Liver (tissue), 9 donors: ENCODE measurements around the gene CLPX. TPM values are rescaled to one million over a fixed set of nuclear protein-coding genes. Genes with fewer than 3 reads are reported as not detected.

ENCODE experiments used
- DNase-seq: peaks from one replicate; pipeline ENCODE4 v3.0.0-alpha.2; 2017; ENCODE audit warnings: low spot score
- H3K27ac ChIP-seq, 2 donors: one replicate each; pipeline ENCODE4 v1.7.0; 2013; ENCODE audit warnings: inconsistent platforms in 2 of 2, low read length in 2 of 2, control low read depth in 1 of 2, low read depth in 1 of 2, mild to moderate bottlenecking in 1 of 2
- H3K27me3 ChIP-seq, 4 donors: one replicate each; pipeline versions ENCODE4 v1.6.1 to v1.7.0; 2013; ENCODE audit warnings: low read length in 3 of 4, inconsistent platforms in 1 of 4, mild to moderate bottlenecking in 1 of 4, moderate library complexity in 1 of 4; ENCODE audit not compliant: control insufficient read depth in 4 of 4, insufficient read depth in 4 of 4
- H3K36me3 ChIP-seq, 4 donors: one replicate each; pipeline versions ENCODE4 v1.6.1 to v1.7.0; 2013; ENCODE audit warnings: low read length in 3 of 4, mild to moderate bottlenecking in 3 of 4, low read depth in 1 of 4, moderate library complexity in 1 of 4; ENCODE audit not compliant: control insufficient read depth in 4 of 4, insufficient read depth in 3 of 4
- H3K4me1 ChIP-seq, 4 donors: one replicate each; pipeline versions ENCODE4 v1.6.1 to v1.7.0; 2013; ENCODE audit warnings: low read length in 3 of 4, mild to moderate bottlenecking in 3 of 4, moderate library complexity in 1 of 4; ENCODE audit not compliant: control insufficient read depth in 4 of 4, insufficient read depth in 4 of 4
- H3K4me3 ChIP-seq, 3 donors: one replicate each; pipeline versions ENCODE4 v1.6.1 to v1.7.0; 2013; ENCODE audit warnings: low read length in 3 of 3, control low read depth in 1 of 3, low read depth in 1 of 3, mild to moderate bottlenecking in 1 of 3
- H3K9ac ChIP-seq, 2 donors: one replicate each; pipeline ENCODE4 v1.7.0; 2013; ENCODE audit warnings: low read length in 2 of 2, mild to moderate bottlenecking in 2 of 2, moderate library complexity in 2 of 2, control low read depth in 1 of 2, low read depth in 1 of 2
- H3K9me3 ChIP-seq, 4 donors: one replicate each; pipeline versions ENCODE4 v1.6.1 to v1.7.0; 2013; ENCODE audit warnings: low read length in 3 of 4; ENCODE audit not compliant: control insufficient read depth in 4 of 4
- ATF3 ChIP-seq: IDR thresholded peaks from 2 replicates; pipeline ENCODE4 v1.6.1; 2016; ENCODE audit warnings: antibody characterized with exemption
- CTCF ChIP-seq: fragments of 150-350 bp; IDR thresholded peaks from 2 replicates; pipeline ENCODE4 v1.5.1; 2017; ENCODE audit warnings: improper control_type of control experiment, low read depth, low read length; ENCODE audit not compliant: missing input control
- EGR1 ChIP-seq, 2 donors: IDR thresholded peaks; 2 replicates each; pipeline ENCODE4 v1.6.1; 2016 to 2018; ENCODE audit warnings: antibody characterized with exemption in 2 of 2, low read depth in 2 of 2
- FOXA1 ChIP-seq: IDR thresholded peaks from 2 replicates; pipeline ENCODE4 v1.6.1; 2016; ENCODE audit warnings: antibody characterized with exemption
- FOXA2 ChIP-seq: IDR thresholded peaks from 2 replicates; pipeline ENCODE4 v1.6.1; 2016; ENCODE audit warnings: antibody characterized with exemption
- GABPA ChIP-seq, 2 donors: IDR thresholded peaks in 1 of 2; conservative IDR thresholded peaks in 1 of 2; 2 replicates each; pipeline ENCODE4 v1.6.1; 2016; ENCODE audit warnings: antibody characterized with exemption in 2 of 2, mild to moderate bottlenecking in 1 of 2, moderate library complexity in 1 of 2
- HNF4A ChIP-seq, 2 donors: conservative IDR thresholded peaks; 2 replicates each; pipeline ENCODE4 v1.6.1; 2016; ENCODE audit warnings: antibody characterized with exemption in 2 of 2, mild to moderate bottlenecking in 2 of 2
- HNF4G ChIP-seq: IDR thresholded peaks from 2 replicates; pipeline ENCODE4 v1.6.1; 2016; ENCODE audit warnings: antibody characterized with exemption
- JUND ChIP-seq, 2 donors: IDR thresholded peaks; 2 replicates each; pipeline ENCODE4 v1.6.1; 2016; ENCODE audit warnings: antibody characterized with exemption in 2 of 2
- NR2F2 ChIP-seq: IDR thresholded peaks from 2 replicates; pipeline ENCODE4 v1.6.1; 2016; ENCODE audit warnings: antibody characterized with exemption
- RAD21 ChIP-seq, 2 donors: IDR thresholded peaks; 2 replicates each; pipeline ENCODE4 v1.6.1; 2016; ENCODE audit warnings: antibody characterized with exemption in 2 of 2, mild to moderate bottlenecking in 2 of 2
- RXRA ChIP-seq, 2 donors: IDR thresholded peaks; 2 replicates each; pipeline ENCODE4 v1.6.1; 2017 to 2018; ENCODE audit warnings: antibody characterized with exemption in 2 of 2, mild to moderate bottlenecking in 1 of 2
- SP1 ChIP-seq: IDR thresholded peaks from 2 replicates; pipeline ENCODE4 v1.6.1; 2018; ENCODE audit warnings: antibody characterized with exemption, mild to moderate bottlenecking
- TAF1 ChIP-seq: conservative IDR thresholded peaks from 2 replicates; pipeline ENCODE4 v1.6.1; 2016; ENCODE audit warnings: antibody characterized with exemption, mild to moderate bottlenecking
- YY1 ChIP-seq: IDR thresholded peaks from 2 replicates; pipeline ENCODE4 v1.6.1; 2016; ENCODE audit warnings: antibody characterized with exemption, mild to moderate bottlenecking
- WGBS: extraction: QIAGEN DNeasy Blood & Tissue Kit; methylation state at CpG from one replicate; pipeline ENCODE4 v1.1.7; 2013; 5-methylcytosine and 5-hydroxymethylcytosine counted together
- polyA plus RNA-seq, 2 donors: library from polyadenylated mRNA; stranded (reverse) in 1 of 2; unstranded in 1 of 2; fragments of 200-250 nt in 1 of 2; fragments of >200 nt in 1 of 2; fragmentation: Nextera tagmentation in 1 of 2; extraction: Ambion mirVana in 1 of 2; gene quantifications; one replicate each; pipeline versions ENCODE4 v1.2.1 to v1.2.3, GENCODE V29; 2013 to 2015
- total RNA-seq, 2 donors: library from RNA; depleted of rRNA; stranded (reverse); fragments of >200 nt; gene quantifications; one replicate each; pipeline ENCODE4 v1.2.3, GENCODE V29; 2014
- TF ChIP-seq, protein P1 (sequence below): IDR thresholded peaks from 2 replicates; pipeline ENCODE4 v1.6.1; 2016; ENCODE audit warnings: antibody characterized with exemption
- TF ChIP-seq, protein P2 (sequence below): IDR thresholded peaks from 2 replicates; pipeline ENCODE4 v1.6.1; 2016; ENCODE audit warnings: antibody characterized with exemption
- donor health status: healthy.
- donor health status: healthy.
- donor health status: healthy.
- donor health status: healthy.
- donor health status: healthy.

CLPX gene
- total and polyA plus RNA-seq, 4 donors, result 24.8 to 79.4 (median 41.0) TPM

DNA sequence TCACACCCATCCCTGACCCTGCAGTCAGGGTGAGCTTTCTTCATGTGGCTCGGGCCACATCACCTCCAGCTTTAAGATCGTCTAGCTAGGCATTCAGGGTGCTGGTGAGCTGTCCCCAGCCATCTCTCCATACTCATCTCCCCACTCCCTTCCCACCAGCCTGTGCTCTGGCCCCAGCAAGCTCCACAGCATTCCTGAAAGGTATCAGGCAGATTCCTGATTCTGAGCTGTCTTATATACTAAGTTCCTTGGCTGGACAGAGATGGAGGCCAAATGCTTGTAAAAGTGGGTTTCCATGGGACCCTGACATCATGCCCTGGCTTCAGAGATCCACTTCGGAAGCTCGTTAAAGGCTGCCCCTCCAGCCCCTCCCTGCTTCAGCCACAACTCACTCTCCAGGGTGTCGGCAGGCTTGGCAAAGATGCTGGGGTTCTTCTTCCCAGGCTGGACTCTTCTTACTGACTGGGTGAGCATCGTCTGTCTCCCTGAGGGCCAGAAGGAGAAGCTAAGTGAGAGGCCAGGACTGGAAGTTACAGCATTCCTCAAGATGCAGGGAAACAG lies 22.2 kb upstream of the CLPX start:
- Histone ChIP-seq H3K9ac (no peak overlapping the region), H3K9me3 (no peaks in the 10 kb centered on the region), H3K27ac (no peak overlapping the region), H3K4me1 (no peaks in the 10 kb centered on the region), H3K36me3 (no peaks in the 10 kb centered on the region), H3K4me3 (no peak overlapping the region), H3K27me3 (no peaks in the 10 kb centered on the region)
- WGBS, result 84% methylated on average over 6 of the region's 6 CpGs
- no peak for TF ChIP-seq RXRA (IDR thresholded peaks at IDR 0.05)
- no peak for DNase-seq

DNA sequence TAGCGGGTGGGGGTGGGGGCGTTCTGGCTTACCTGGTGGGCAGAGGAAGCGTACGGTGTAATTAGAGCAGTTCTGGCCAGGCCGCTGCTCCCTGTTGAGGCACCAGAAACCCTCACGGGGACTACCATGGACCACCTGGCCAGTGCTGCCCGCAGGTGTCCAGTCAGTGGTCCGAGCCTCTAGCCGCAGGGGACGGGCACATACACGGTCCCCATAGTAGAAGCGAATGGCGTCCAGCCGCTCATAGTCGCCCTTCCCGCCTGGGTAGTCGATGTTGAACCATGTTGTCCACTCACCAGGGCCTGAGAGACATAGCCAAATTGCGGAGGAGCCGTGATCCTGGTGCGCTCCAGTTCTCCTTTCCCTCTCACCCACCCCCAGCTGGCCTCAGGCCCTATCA lies 21.6 kb upstream of the CLPX start:
- Histone ChIP-seq H3K4me1 (no peaks in the 10 kb centered on the region), H3K27ac (no peak overlapping the region), H3K9me3 (no peaks in the 10 kb centered on the region), H3K9ac (no peak overlapping the region), H3K4me3 (no peak overlapping the region), H3K36me3 (no peaks in the 10 kb centered on the region), H3K27me3 (no peaks in the 10 kb centered on the region)
- WGBS, result 95% methylated on average over 20 of the region's 20 CpGs
- no peak for DNase-seq
- TF ChIP-seq FOXA2, result no peak
- TF ChIP-seq YY1, result no peak
- TF ChIP-seq CTCF, result no peak
- no peak for TF ChIP-seq JUND (IDR thresholded peaks at IDR 0.05)
- TF ChIP-seq, protein P1, sequence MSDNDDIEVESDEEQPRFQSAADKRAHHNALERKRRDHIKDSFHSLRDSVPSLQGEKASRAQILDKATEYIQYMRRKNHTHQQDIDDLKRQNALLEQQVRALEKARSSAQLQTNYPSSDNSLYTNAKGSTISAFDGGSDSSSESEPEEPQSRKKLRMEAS, result no peak
- no peak for TF ChIP-seq FOXA1
- TF ChIP-seq EGR1 (IDR thresholded peaks at IDR 0.05; ENCODE audit: low read depth in 2 of 2), result no peak
- TF ChIP-seq TAF1, result no peak
- TF ChIP-seq, protein P2, sequence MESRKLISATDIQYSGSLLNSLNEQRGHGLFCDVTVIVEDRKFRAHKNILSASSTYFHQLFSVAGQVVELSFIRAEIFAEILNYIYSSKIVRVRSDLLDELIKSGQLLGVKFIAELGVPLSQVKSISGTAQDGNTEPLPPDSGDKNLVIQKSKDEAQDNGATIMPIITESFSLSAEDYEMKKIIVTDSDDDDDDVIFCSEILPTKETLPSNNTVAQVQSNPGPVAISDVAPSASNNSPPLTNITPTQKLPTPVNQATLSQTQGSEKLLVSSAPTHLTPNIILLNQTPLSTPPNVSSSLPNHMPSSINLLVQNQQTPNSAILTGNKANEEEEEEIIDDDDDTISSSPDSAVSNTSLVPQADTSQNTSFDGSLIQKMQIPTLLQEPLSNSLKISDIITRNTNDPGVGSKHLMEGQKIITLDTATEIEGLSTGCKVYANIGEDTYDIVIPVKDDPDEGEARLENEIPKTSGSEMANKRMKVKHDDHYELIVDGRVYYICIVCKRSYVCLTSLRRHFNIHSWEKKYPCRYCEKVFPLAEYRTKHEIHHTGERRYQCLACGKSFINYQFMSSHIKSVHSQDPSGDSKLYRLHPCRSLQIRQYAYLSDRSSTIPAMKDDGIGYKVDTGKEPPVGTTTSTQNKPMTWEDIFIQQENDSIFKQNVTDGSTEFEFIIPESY, result no peak
- TF ChIP-seq NR2F2, result no peak
- no peak for TF ChIP-seq SP1
- no peak for TF ChIP-seq HNF4A (conservative IDR thresholded peaks at IDR 0.05)
- TF ChIP-seq HNF4G, result no peak
- TF ChIP-seq GABPA (IDR thresholded peaks at IDR 0.05 in 1 of 2, conservative IDR thresholded peaks at IDR 0.05 in 1 of 2), result no peak
- TF ChIP-seq ATF3, result no peak
- TF ChIP-seq RAD21 (IDR thresholded peaks at IDR 0.05), result no peak
